Measurements from ENCODE around the gene RRAGD. TPM values are rescaled to one million over a fixed set of nuclear protein-coding genes. Genes with fewer than 3 reads are reported as not detected.
A peak's percentile ranks its signal among the peaks of the same experiment; 100 is the strongest.

RRAGD gene
- total and polyA plus RNA-seq, 9 donors = 60.2 to 109 (median 82.1) TPM

- no peak overlapping the region for H3K4me3 ChIP-seq (ENCODE audit: low read length)
- DNase-seq = no peak
- peaks cover 13% of the 10 kb centered on the region for H3K27me3 ChIP-seq (ENCODE audit: control insufficient read depth, insufficient read depth, low read length)
- H3K36me3 ChIP-seq (ENCODE audit: control insufficient read depth, insufficient read depth, low read length) = no peaks in the 10 kb centered on the region
- peaks cover 19% of the 10 kb centered on the region for H3K4me1 ChIP-seq (ENCODE audit: control insufficient read depth, insufficient read depth, low read length)
- no CpG with 5 or more reads among the region's 2 CpGs for WGBS (ENCODE audit: insufficient coverage)
- H3K9me3 ChIP-seq (replicated peaks; ENCODE audit: control insufficient read depth, low read depth, low read length) = no peaks in the 10 kb centered on the region
- H3K27ac ChIP-seq (ENCODE audit: low read length) = no peak overlapping the region
These were observed 2.1 kb upstream of the RRAGD start for GRCh38 chr6:89414215-89414614.

DNA sequence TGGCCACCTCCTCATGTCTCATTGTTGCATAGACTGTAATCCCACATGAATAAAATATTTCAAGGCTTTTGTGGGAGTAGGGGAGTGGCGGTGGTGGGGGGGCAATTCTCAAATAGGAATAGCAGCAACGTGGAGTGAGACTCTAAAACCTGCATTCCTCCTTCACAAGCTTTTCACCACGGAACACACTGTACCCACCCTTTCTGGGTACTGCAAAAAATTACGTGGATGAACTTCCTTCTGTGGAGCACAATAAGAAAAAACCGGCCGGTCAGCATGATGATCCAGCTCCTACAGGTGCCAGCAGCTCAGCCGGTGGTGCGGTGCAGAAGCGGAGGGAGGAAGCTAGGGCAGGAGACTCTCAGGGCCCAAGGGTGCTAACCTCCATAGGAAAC lies 930 bp upstream of the RRAGD start:
- Histone ChIP-seq H3K9me3 (replicated peaks; ENCODE audit: control insufficient read depth, low read depth, low read length) (no peaks in the 10 kb centered on the region), H3K4me3 (ENCODE audit: low read length) (peak overlapping the region; percentile 65), H3K4me1 (ENCODE audit: control insufficient read depth, insufficient read depth, low read length) (peaks cover 21% of the 10 kb centered on the region), H3K27me3 (ENCODE audit: control insufficient read depth, insufficient read depth, low read length) (peaks cover 13% of the 10 kb centered on the region), H3K27ac (ENCODE audit: low read length) (no peak overlapping the region), H3K36me3 (ENCODE audit: control insufficient read depth, insufficient read depth, low read length) (no peaks in the 10 kb centered on the region)
- no peak for DNase-seq
- no CpG with 5 or more reads among the region's 9 CpGs for WGBS (ENCODE audit: insufficient coverage)

DNA sequence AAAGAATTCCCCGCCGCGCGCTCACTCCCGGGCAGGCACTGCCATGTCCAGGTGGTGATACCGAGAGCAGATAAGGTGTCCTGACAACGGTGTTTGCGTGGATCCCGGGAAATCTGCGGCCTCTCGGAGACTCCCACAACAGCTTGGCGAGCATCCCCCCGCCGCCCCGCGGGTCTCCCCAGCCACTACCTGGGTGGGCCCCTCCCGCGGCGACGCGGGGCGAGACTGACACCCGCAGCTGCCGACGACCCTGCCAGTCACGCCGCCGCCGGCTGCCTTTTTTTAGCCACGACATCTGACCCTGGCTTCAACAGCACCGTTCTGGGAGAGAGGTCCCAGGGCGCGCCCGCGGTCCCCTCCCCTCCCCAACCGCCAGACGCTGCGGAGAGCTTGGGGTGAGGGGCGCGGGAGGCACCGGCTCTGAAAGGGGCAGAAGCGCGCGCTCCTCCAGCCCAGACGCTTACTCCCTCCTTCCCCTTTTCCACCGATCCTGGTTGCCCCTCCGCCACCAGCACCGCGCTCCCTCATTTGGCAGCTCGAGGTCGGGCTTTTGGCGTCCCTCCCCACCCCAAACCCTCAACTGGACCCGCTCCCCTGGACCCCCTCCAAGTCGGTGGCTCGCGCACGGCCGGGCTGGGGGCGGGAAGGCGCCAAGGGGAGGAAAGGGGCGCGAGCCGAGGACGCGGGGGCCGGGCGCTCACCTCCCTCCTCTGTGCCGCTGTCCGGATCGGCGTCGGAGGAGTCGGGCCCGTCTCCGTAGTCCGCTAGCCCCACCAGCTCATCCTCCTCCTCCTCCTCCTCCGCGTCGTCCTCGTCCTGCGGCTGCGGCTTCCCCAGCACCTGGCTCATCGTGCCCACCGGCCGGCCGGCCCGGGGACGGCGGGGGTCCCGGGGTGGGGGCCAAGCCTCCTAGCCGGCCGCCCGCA lies 665 bp downstream of the RRAGD start:
- Histone ChIP-seq H3K4me1 (ENCODE audit: control insufficient read depth, insufficient read depth, low read length) (peaks cover 21% of the 10 kb centered on the region), H3K27ac (ENCODE audit: low read length) (peak overlapping the region; percentile 85), H3K36me3 (ENCODE audit: control insufficient read depth, insufficient read depth, low read length) (no peaks in the 10 kb centered on the region), H3K4me3 (ENCODE audit: low read length) (peak overlapping the region; percentile 65), H3K9me3 (replicated peaks; ENCODE audit: control insufficient read depth, low read depth, low read length) (no peaks in the 10 kb centered on the region), H3K27me3 (ENCODE audit: control insufficient read depth, insufficient read depth, low read length) (peaks cover 13% of the 10 kb centered on the region)
- DNase-seq = peak; percentile 70
- under 1% methylated on average over 85 of the region's 93 CpGs for WGBS (ENCODE audit: insufficient coverage)

DNA sequence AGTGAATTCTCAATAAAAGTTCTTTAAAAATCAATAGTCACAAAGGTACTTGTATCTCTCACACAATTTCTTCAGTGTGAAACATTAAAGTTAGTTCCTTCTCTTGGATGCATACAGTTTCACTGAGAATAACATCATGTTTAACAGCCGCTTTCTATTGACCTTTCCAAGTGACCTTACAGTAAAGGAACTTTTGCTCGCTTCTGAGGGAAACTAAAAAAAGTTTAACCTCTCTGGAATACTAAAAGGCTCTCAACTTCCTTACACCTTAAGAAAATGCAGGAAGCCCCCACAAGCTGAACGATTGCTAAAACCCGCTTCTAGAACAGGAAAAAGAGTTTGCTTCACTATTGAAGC lies 1.3 kb downstream of the RRAGD start:
- Histone ChIP-seq H3K4me1 (ENCODE audit: control insufficient read depth, insufficient read depth, low read length) (peaks cover 21% of the 10 kb centered on the region), H3K27me3 (ENCODE audit: control insufficient read depth, insufficient read depth, low read length) (peaks cover 13% of the 10 kb centered on the region), H3K9me3 (replicated peaks; ENCODE audit: control insufficient read depth, low read depth, low read length) (no peaks in the 10 kb centered on the region), H3K27ac (ENCODE audit: low read length) (peak overlapping the region; percentile 85), H3K4me3 (ENCODE audit: low read length) (peak overlapping the region; percentile 65), H3K36me3 (ENCODE audit: control insufficient read depth, insufficient read depth, low read length) (no peaks in the 10 kb centered on the region)
- peak; percentile 22 for DNase-seq
- WGBS (ENCODE audit: insufficient coverage) = 13% methylated on average over 2 of the region's 4 CpGs

DNA sequence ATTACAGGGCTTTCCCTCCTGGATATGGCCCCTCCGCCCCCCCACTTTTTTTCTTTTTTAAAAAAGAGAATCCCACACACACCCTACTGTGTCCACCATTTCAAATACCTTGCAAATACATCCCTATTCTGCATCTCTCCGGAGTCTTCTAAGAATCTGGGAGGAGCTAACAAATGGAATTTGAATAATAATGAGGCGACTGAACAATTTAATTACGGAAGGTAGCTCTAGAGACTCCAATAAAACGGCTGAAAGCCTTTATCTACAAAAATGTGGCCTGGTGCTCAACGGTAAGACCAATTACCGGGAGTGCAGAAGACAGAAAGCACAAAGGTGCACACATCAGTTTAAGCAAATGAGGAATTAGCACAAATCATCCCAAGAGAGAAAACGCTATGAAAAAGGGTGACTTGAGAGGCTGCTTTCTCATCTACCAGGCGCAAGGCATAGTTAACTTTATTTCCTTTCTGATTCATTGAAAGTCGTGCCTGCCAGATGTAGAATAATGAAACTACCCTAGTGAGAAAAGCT lies 1.8 kb downstream of the RRAGD start:
- Histone ChIP-seq H3K9me3 (replicated peaks; ENCODE audit: control insufficient read depth, low read depth, low read length) (no peaks in the 10 kb centered on the region), H3K27me3 (ENCODE audit: control insufficient read depth, insufficient read depth, low read length) (peaks cover 13% of the 10 kb centered on the region), H3K4me1 (ENCODE audit: control insufficient read depth, insufficient read depth, low read length) (peaks cover 21% of the 10 kb centered on the region), H3K4me3 (ENCODE audit: low read length) (peak overlapping the region; percentile 65), H3K36me3 (ENCODE audit: control insufficient read depth, insufficient read depth, low read length) (no peaks in the 10 kb centered on the region), H3K27ac (ENCODE audit: low read length) (peak overlapping the region; percentile 85)
- no peak for DNase-seq
- no CpG with 5 or more reads among the region's 10 CpGs for WGBS (ENCODE audit: insufficient coverage)

- Histone ChIP-seq H3K27me3 (ENCODE audit: control insufficient read depth, insufficient read depth, low read length) (peaks cover 13% of the 10 kb centered on the region), H3K9me3 (replicated peaks; ENCODE audit: control insufficient read depth, low read depth, low read length) (no peaks in the 10 kb centered on the region), H3K36me3 (ENCODE audit: control insufficient read depth, insufficient read depth, low read length) (no peaks in the 10 kb centered on the region), H3K4me1 (ENCODE audit: control insufficient read depth, insufficient read depth, low read length) (peaks cover 21% of the 10 kb centered on the region), H3K4me3 (ENCODE audit: low read length) (peak overlapping the region; percentile 65), H3K27ac (ENCODE audit: low read length) (peak overlapping the region; percentile 72)
- 48% methylated on average over 3 of the region's 7 CpGs for WGBS (ENCODE audit: insufficient coverage)
- peak; percentile 21 for DNase-seq
These were observed 2.5 kb downstream of the RRAGD start for GRCh38 chr6:89409461-89410035.

DNA sequence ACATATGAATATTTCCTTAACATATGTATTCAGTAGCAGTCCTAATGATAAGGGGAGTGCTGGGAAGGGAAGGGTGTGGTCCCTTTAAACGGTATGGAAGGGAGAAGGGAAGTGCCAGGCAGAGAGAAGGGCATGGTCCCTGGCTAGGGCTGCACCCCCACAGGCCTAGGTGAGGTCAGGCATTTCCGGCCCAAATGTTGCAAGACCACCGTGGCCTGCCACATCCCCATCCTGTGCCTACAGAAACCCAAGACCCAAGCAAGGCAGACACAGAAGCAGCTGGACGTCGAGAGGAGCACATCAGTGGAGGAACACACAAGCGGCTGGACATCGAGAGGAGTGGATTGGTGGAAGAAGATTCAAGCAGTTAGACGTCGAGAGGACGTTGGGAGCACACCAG lies 5.9 kb downstream of the RRAGD start:
- no peak overlapping the region for H3K4me3 ChIP-seq (ENCODE audit: low read length)
- no peak overlapping the region for H3K27ac ChIP-seq (ENCODE audit: low read length)
- no peaks in the 10 kb centered on the region for H3K27me3 ChIP-seq (ENCODE audit: control insufficient read depth, insufficient read depth, low read length)
- H3K9me3 ChIP-seq (replicated peaks; ENCODE audit: control insufficient read depth, low read depth, low read length) = no peaks in the 10 kb centered on the region
- H3K4me1 ChIP-seq (ENCODE audit: control insufficient read depth, insufficient read depth, low read length) = peaks cover 17% of the 10 kb centered on the region
- DNase-seq = no peak
- 52% methylated on average over 6 of the region's 10 CpGs for WGBS (ENCODE audit: insufficient coverage)
- H3K36me3 ChIP-seq (ENCODE audit: control insufficient read depth, insufficient read depth, low read length) = no peaks in the 10 kb centered on the region

DNA sequence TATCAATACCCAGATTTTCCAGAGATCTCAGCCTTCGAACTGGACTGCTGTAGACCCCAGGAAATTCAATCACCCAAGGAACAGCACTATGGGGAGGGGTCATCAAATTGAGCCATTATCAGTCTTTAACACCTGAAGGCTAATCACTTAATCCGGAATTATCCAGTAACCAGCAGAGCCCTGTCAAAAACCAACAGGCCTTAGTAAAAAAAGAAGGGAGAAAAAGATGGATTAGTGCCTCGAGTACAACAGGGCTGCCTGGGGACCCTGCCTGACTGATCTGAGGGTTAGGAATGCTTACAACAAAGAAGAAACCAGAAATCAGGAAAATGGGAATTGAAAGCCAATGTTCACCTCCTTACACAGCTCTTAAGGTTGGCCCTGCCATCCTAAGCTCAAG lies 7.6 kb downstream of the RRAGD start:
- no CpG with 5 or more reads among the region's 3 CpGs for WGBS (ENCODE audit: insufficient coverage)
- no peaks in the 10 kb centered on the region for H3K36me3 ChIP-seq (ENCODE audit: control insufficient read depth, insufficient read depth, low read length)
- no peak overlapping the region for H3K4me3 ChIP-seq (ENCODE audit: low read length)
- DNase-seq = no peak
- peaks cover 5% of the 10 kb centered on the region for H3K4me1 ChIP-seq (ENCODE audit: control insufficient read depth, insufficient read depth, low read length)
- no peaks in the 10 kb centered on the region for H3K9me3 ChIP-seq (replicated peaks; ENCODE audit: control insufficient read depth, low read depth, low read length)
- no peak overlapping the region for H3K27ac ChIP-seq (ENCODE audit: low read length)
- no peaks in the 10 kb centered on the region for H3K27me3 ChIP-seq (ENCODE audit: control insufficient read depth, insufficient read depth, low read length)

DNA sequence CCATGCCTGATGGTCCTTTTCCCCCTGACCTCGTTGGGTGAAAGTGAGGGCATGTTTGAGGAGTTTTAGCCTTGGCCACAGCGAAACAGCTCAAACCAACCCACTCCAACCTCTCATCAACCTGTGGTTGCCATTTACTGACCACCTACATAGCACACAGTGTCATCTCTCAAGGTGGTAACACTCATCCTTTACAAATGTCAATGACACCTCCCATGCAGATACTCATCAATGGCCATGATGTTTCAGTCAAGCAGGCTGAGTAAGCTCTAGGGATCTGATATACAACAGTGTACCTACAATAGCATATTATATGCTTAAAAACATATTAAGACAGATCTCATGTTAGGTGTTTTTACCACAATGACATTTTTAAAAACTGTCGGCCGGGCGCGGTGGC lies 9.3 kb downstream of the RRAGD start:
- no peak overlapping the region for H3K4me3 ChIP-seq (ENCODE audit: low read length)
- WGBS (ENCODE audit: insufficient coverage) = 100% methylated on average over 3 of the region's 6 CpGs
- no peak overlapping the region for H3K27ac ChIP-seq (ENCODE audit: low read length)
- no peak for DNase-seq
- no peaks in the 10 kb centered on the region for H3K27me3 ChIP-seq (ENCODE audit: control insufficient read depth, insufficient read depth, low read length)
- H3K36me3 ChIP-seq (ENCODE audit: control insufficient read depth, insufficient read depth, low read length) = no peaks in the 10 kb centered on the region
- H3K9me3 ChIP-seq (replicated peaks; ENCODE audit: control insufficient read depth, low read depth, low read length) = no peaks in the 10 kb centered on the region
- H3K4me1 ChIP-seq (ENCODE audit: control insufficient read depth, insufficient read depth, low read length) = peaks cover 6% of the 10 kb centered on the region

DNA sequence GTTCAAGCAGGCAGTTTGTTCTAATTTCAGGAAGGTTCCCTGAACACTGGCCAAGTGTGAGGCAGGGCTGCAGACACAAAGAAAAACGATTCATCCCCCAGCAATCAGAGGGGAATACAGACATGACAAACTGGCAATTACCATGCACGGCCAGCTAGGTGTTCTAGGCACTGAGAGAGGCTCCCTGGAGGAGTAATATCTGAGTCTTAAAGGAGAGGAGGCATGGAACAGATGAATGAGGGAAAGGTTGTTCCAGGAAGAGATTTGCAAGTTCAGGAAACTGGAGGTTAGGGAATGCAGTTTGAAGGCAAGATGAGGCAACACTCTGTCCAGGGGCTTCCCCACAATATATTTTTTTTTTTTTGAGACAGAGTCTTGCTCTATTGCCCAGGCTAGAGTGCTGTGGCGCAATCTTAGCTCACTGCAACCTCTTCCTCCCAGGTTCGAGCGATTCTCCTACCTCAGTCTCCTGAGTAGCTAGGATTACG lies 11.1 kb downstream of the RRAGD start:
- H3K27me3 ChIP-seq (ENCODE audit: control insufficient read depth, insufficient read depth, low read length) = no peaks in the 10 kb centered on the region
- no peak overlapping the region for H3K4me3 ChIP-seq (ENCODE audit: low read length)
- H3K4me1 ChIP-seq (ENCODE audit: control insufficient read depth, insufficient read depth, low read length) = peaks cover 6% of the 10 kb centered on the region
- H3K27ac ChIP-seq (ENCODE audit: low read length) = no peak overlapping the region
- no peaks in the 10 kb centered on the region for H3K9me3 ChIP-seq (replicated peaks; ENCODE audit: control insufficient read depth, low read depth, low read length)
- WGBS (ENCODE audit: insufficient coverage) = 56% methylated on average over 4 of the region's 6 CpGs
- no peak for DNase-seq
- no peaks in the 10 kb centered on the region for H3K36me3 ChIP-seq (ENCODE audit: control insufficient read depth, insufficient read depth, low read length)
